ENCODE data around the gene ZNF280D. TPM values are rescaled to one million over a fixed set of nuclear protein-coding genes. Genes with fewer than 3 reads are reported as not detected.

Gene ZNF280D
- total RNA-seq, 4 donors from 2014 or later, result 22.4 to 79.2 (median 43.3) TPM

DNA sequence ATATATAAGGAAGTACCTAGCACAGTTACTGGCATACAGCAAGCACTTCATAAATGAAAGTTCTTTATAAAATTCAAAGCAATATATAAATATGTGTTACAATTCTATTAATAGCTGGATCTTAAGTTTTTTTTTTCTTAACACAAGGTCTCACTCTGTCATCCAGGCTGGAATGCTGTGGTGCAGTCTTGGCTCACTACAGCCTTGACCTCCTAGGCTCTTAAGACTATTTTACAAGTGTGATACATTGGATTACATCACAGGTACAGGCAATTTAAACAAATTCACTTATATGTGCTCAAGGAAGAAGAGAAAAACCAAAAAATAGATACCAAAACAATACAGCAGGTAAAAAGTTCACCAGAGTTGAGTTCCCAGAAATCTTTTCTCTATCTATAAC lies 60.6 kb downstream of the ZNF280D start:
- no peak overlapping the region for H3K4me3 ChIP-seq
- peaks cover 0 to 21% (median 7%) of the 10 kb centered on the region in 4 donors for H3K36me3 ChIP-seq
- no peak for DNase-seq
- intact Hi-C loops (cut with DNase I; ENCODE audit: low total_unique reads), result no loop called here
- no peak for TF ChIP-seq POLR2A (IDR thresholded peaks at IDR 0.05)
- TF ChIP-seq, protein P1, sequence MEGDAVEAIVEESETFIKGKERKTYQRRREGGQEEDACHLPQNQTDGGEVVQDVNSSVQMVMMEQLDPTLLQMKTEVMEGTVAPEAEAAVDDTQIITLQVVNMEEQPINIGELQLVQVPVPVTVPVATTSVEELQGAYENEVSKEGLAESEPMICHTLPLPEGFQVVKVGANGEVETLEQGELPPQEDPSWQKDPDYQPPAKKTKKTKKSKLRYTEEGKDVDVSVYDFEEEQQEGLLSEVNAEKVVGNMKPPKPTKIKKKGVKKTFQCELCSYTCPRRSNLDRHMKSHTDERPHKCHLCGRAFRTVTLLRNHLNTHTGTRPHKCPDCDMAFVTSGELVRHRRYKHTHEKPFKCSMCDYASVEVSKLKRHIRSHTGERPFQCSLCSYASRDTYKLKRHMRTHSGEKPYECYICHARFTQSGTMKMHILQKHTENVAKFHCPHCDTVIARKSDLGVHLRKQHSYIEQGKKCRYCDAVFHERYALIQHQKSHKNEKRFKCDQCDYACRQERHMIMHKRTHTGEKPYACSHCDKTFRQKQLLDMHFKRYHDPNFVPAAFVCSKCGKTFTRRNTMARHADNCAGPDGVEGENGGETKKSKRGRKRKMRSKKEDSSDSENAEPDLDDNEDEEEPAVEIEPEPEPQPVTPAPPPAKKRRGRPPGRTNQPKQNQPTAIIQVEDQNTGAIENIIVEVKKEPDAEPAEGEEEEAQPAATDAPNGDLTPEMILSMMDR (IDR thresholded peaks at IDR 0.05), result no peak
- TF ChIP-seq POLR2AphosphoS5 (IDR thresholded peaks at IDR 0.05), result no peak
- no peak for TF ChIP-seq EP300 (IDR thresholded peaks at IDR 0.05; ENCODE audit: low read depth)
- H3K27me3 ChIP-seq, result no peaks in the 10 kb centered on the region
- no peaks in the 10 kb centered on the region for H3K4me1 ChIP-seq
- in situ Hi-C loops (cut with MboI; ENCODE audit: low pct_ligation_motif_present in 1 of 4, low pct_unique_long_range_greater_than_20kb in 1 of 4, low sequenced_read_pairs in 3 of 4), result no loop called here
- H3K9me3 ChIP-seq, result no peaks in the 10 kb centered on the region
- H3K27ac ChIP-seq, result no peak overlapping the region

DNA sequence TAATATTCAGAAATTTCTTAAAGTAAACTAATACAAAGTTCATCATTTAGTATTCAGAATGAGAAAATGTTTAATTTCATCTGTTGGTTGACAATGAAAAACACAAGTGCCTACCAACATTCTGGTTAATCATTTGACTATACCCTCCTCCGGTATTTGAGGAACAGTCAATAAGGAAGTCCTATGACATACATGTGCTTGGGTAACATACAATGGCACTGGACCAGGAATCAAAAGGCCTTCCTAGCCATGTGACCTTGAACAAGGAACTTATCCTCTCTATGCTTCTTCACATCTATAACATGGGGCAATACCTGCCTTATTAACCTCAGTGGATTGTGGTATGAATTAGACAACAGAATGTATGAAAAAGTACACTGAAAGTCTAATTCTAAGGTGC lies 65.8 kb downstream of the ZNF280D start:
- Histone ChIP-seq H3K4me1 (peaks cover 0 to 3% (median 0%) of the 10 kb centered on the region in 4 donors), H3K27me3 (no peaks in the 10 kb centered on the region), H3K36me3 (peaks cover 0 to 36% (median 14%) of the 10 kb centered on the region in 4 donors), H3K4me3 (no peak overlapping the region), H3K27ac (no peak overlapping the region), H3K9me3 (no peaks in the 10 kb centered on the region)
- in situ Hi-C loops (cut with MboI; ENCODE audit: low pct_ligation_motif_present in 1 of 4, low pct_unique_long_range_greater_than_20kb in 1 of 4, low sequenced_read_pairs in 3 of 4) (no loop called here), intact Hi-C loops (cut with DNase I; ENCODE audit: low total_unique reads) (no loop called here)
- 20 to 33% methylated on average over 1 of the region's 1 CpG for WGBS, 2 donors (ENCODE audit: low coverage in 1 of 2)
- no peak for DNase-seq
- no peak for TF ChIP-seq POLR2AphosphoS5 (IDR thresholded peaks at IDR 0.05)
- TF ChIP-seq, protein P1 (IDR thresholded peaks at IDR 0.05), result no peak
- no peak for TF ChIP-seq EP300 (IDR thresholded peaks at IDR 0.05; ENCODE audit: low read depth)
- no peak for TF ChIP-seq POLR2A (IDR thresholded peaks at IDR 0.05)

DNA sequence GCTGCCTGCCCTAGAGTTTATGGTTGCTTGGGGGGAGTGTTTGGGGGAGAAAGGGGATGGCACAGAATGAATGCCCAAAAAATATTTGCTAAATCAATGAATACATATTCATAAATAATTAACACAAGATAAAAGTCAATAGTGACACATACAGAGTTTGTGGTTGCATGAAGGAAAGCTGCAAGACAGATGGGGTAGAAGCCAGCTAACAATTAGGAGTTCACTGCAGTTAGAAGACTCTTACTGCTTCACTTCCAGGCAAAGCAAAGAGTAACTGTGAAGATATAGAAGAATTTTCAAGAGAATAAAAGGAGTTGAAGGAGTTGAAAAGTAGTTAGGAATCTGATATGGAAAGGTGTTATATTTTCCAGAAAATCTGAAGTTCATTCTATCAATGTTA lies 72.4 kb downstream of the ZNF280D start:
- in situ Hi-C loops (cut with MboI; ENCODE audit: low pct_ligation_motif_present in 1 of 4, low pct_unique_long_range_greater_than_20kb in 1 of 4, low sequenced_read_pairs in 3 of 4) (no loop called here), intact Hi-C loops (cut with DNase I; ENCODE audit: low total_unique reads) (no loop called here)
- DNase-seq, result no peak
- Histone ChIP-seq H3K9me3 (no peaks in the 10 kb centered on the region), H3K4me1 (no peaks in the 10 kb centered on the region), H3K4me3 (no peak overlapping the region), H3K36me3 (peaks cover 0 to 34% (median 15%) of the 10 kb centered on the region in 4 donors), H3K27ac (no peak overlapping the region), H3K27me3 (no peaks in the 10 kb centered on the region)
- TF ChIP-seq EP300 (IDR thresholded peaks at IDR 0.05; ENCODE audit: low read depth) (no peak), POLR2A (IDR thresholded peaks at IDR 0.05) (no peak)
- TF ChIP-seq, protein P1 (IDR thresholded peaks at IDR 0.05), result no peak

DNA sequence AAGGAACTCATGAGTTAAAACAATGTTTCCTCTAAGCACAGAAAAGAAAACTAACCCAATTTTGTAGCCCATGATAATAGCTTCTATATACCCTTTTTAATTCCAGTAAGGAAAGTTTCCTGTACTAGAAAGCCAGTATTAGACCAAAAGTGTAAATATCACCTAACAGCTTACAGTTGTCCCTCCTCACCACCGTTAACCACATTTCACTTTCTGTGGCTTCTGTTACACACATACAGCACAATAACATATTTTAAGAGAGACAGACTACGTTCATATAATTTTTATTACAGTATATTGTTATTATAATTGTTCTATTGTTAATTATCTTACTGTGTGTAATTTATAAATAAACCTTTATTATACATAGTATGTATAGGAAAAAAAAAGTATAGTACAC lies 74.1 kb downstream of the ZNF280D start:
- H3K4me1 ChIP-seq, result no peaks in the 10 kb centered on the region
- in situ Hi-C loops (cut with MboI; ENCODE audit: low pct_ligation_motif_present in 1 of 4, low pct_unique_long_range_greater_than_20kb in 1 of 4, low sequenced_read_pairs in 3 of 4), result no loop called here
- no peak overlapping the region for H3K4me3 ChIP-seq
- H3K9me3 ChIP-seq, result no peaks in the 10 kb centered on the region
- DNase-seq, result no peak
- no peak overlapping the region for H3K27ac ChIP-seq
- H3K36me3 ChIP-seq, result peaks cover 0 to 19% (median 9%) of the 10 kb centered on the region in 4 donors
- H3K27me3 ChIP-seq, result no peaks in the 10 kb centered on the region
- 67 to 85% methylated on average over 2 of the region's 2 CpGs for WGBS, 2 donors (ENCODE audit: low coverage in 1 of 2)
- intact Hi-C loops (cut with DNase I; ENCODE audit: low total_unique reads), result no loop called here
- TF ChIP-seq EP300 (IDR thresholded peaks at IDR 0.05; ENCODE audit: low read depth), result no peak
- TF ChIP-seq, protein P1 (IDR thresholded peaks at IDR 0.05), result no peak
- TF ChIP-seq POLR2A (IDR thresholded peaks at IDR 0.05), result no peak
- no peak for TF ChIP-seq POLR2AphosphoS5 (IDR thresholded peaks at IDR 0.05)

All from transverse colon (tissue), 4 donors.